NCI-H345 treated with DMSO at 0.1 percent for 48 hours (cell line): ENCODE measurements around the gene KLHDC1.
"Not testable (repeated sequence)": the region's sequence is repeated elsewhere in the genome, so short reads cannot be mapped to it uniquely, and the experiment has no call there.

Experiments used
- DNase-seq: peaks from one replicate; lab custom pipeline; 2025; ENCODE audit not compliant: unreplicated experiment; lab: John Stamatoyannopoulos, UW

The KLHDC1 gene

GRCh38 chr14:49721733-49722435 is 29.0 kb downstream of the KLHDC1 start:
- not testable (repeated sequence) for DNase-seq

- no peak for DNase-seq
Observed at GRCh38 chr14:49727171-49727570, 34.3 kb downstream of the KLHDC1 start.

GRCh38 chr14:49732896-49733295 is 40.0 kb downstream of the KLHDC1 start:
- no peak for DNase-seq

- no peak for DNase-seq
Observed at GRCh38 chr14:49733836-49734235, 40.9 kb downstream of the KLHDC1 start.

- not testable (repeated sequence) for DNase-seq
Observed at GRCh38 chr14:49735669-49736068, 42.7 kb downstream of the KLHDC1 start.

GRCh38 chr14:49745191-49745590 is 52.3 kb downstream of the KLHDC1 start:
- DNase-seq = no peak

GRCh38 chr14:49746476-49746875 is 53.6 kb downstream of the KLHDC1 start:
- DNase-seq = not testable (repeated sequence)

- DNase-seq = no peak
Observed at GRCh38 chr14:49754570-49755097, 61.7 kb downstream of the KLHDC1 start.

- no peak for DNase-seq
Observed at GRCh38 chr14:49755378-49755777, 62.5 kb downstream of the KLHDC1 start.

GRCh38 chr14:49761839-49762551 is 69.1 kb downstream of the KLHDC1 start:
- DNase-seq = no peak

GRCh38 chr14:49766839-49767238 is 73.9 kb downstream of the KLHDC1 start:
- peak; percentile 8 for DNase-seq

- DNase-seq = no peak
Observed at GRCh38 chr14:49767270-49767570, 74.3 kb downstream of the KLHDC1 start.

GRCh38 chr14:49767571-49768300 is 74.8 kb downstream of the KLHDC1 start, which contains the start of gene KLHDC2:
KLHDC2 (plus strand) TSS chr14:49768153; CDS start chr14:49768469, 316 bp downstream.
- DNase-seq = peak; percentile 63

- DNase-seq = peak; percentile 12
Observed at GRCh38 chr14:49768301-49769121, 75.6 kb downstream of the KLHDC1 start.

- no peak for DNase-seq
Observed at GRCh38 chr14:49769171-49769570, 76.3 kb downstream of the KLHDC1 start.

GRCh38 chr14:49769581-49770211 is 76.8 kb downstream of the KLHDC1 start:
- no peak for DNase-seq

GRCh38 chr14:49770212-49770817 is 77.4 kb downstream of the KLHDC1 start:
- DNase-seq = no peak

GRCh38 chr14:49771691-49772090 is 78.8 kb downstream of the KLHDC1 start:
- not testable (repeated sequence) for DNase-seq

- DNase-seq = no peak
Observed at GRCh38 chr14:49774106-49774505, 81.2 kb downstream of the KLHDC1 start.

- no peak for DNase-seq
Observed at GRCh38 chr14:49778421-49778820, 85.5 kb downstream of the KLHDC1 start.
